ENCODE measurements around the gene MYL9. TPM values are rescaled to one million over a fixed set of nuclear protein-coding genes. Genes with fewer than 3 reads are reported as not detected.

MYL9 gene
- total and polyA plus RNA-seq, 2 donors (not counting 1 experiment from before 2014, with no cell fraction given) = 0.78 to 3.5 TPM

- H3K27ac ChIP-seq (ENCODE audit: low read length in 2 of 2) = no peak overlapping the region
- TF ChIP-seq CTCF (IDR thresholded peaks at IDR 0.05) (no peak), EZH2 (IDR thresholded peaks at IDR 0.05; ENCODE audit: borderline replicate concordance, insufficient read depth, low read depth, low read length, poor library complexity, severe bottlenecking) (no peak)
- H3K9ac ChIP-seq (ENCODE audit: low read length) = no peak overlapping the region
- peaks cover 1% of the 10 kb centered on the region for H3K4me1 Mint-ChIP-seq
- ChIA-PET CTCF (no interaction called here), POLR2A (no interaction called here)
- H3K79me2 ChIP-seq (ENCODE audit: control insufficient read depth, insufficient read depth, low read length) = no peaks in the 10 kb centered on the region
- no peak overlapping the region for H3K4me3 Mint-ChIP-seq
- intact Hi-C loops (cut with micrococcal nuclease) = no loop called here
- H2AFZ ChIP-seq (ENCODE audit: insufficient read depth, low read depth, low read length, poor library complexity, severe bottlenecking) = no peak overlapping the region
- H3K27ac Mint-ChIP-seq = no peak overlapping the region
- no peaks in the 10 kb centered on the region for H3K27me3 ChIP-seq (replicated peaks in 1 of 4; ENCODE audit: control extremely low read depth in 1 of 4, control insufficient read depth in 3 of 4, insufficient read depth in 4 of 4, low read length in 3 of 4)
- WGBS (ENCODE audit: insufficient coverage) = 74% methylated on average over 9 of the region's 10 CpGs
- H3K4me3 ChIP-seq (ENCODE audit: control extremely low read depth in 1 of 5, extremely low read depth in 1 of 5, insufficient read depth in 1 of 5, low read depth in 2 of 5, low read length in 4 of 5) = no peak overlapping the region
- H4K20me1 ChIP-seq (ENCODE audit: control insufficient read depth, insufficient read depth, low read length, poor library complexity, severe bottlenecking) = no peaks in the 10 kb centered on the region
- H3K4me2 ChIP-seq (replicated peaks; ENCODE audit: low read depth, low read length, poor library complexity, severe bottlenecking) = no peak overlapping the region
- DNase-seq (no peak), ATAC-seq (ENCODE audit: low read depth) (no peak)
- H3K27me3 Mint-ChIP-seq = no peaks in the 10 kb centered on the region
- H3K9me3 Mint-ChIP-seq (ENCODE audit: insufficient read depth) = no peaks in the 10 kb centered on the region
- no peaks in the 10 kb centered on the region for H3K4me1 ChIP-seq (ENCODE audit: control insufficient read depth in 2 of 2, insufficient read depth in 2 of 2, low read length in 2 of 2)
- no peaks in the 10 kb centered on the region for H3K9me3 ChIP-seq (ENCODE audit: control extremely low read depth in 1 of 3, control insufficient read depth in 2 of 3, insufficient read depth in 1 of 3, low read length in 2 of 3)
- peaks cover 0 to 8% of the 10 kb centered on the region in 2 experiments for H3K36me3 ChIP-seq (replicated peaks in 1 of 2; ENCODE audit: control extremely low read depth in 1 of 2, control insufficient read depth in 1 of 2, extremely low read depth in 1 of 2, insufficient read depth in 2 of 2, low read length in 1 of 2)
These were observed 8.9 kb upstream of the MYL9 start for GRCh38 chr20:36532388-36532787.

- no peaks in the 10 kb centered on the region for H3K9me3 ChIP-seq (ENCODE audit: control extremely low read depth in 1 of 3, control insufficient read depth in 2 of 3, insufficient read depth in 1 of 3, low read length in 2 of 3)
- WGBS (ENCODE audit: insufficient coverage) = 100% methylated on average over 2 of the region's 3 CpGs
These were observed 8.5 kb upstream of the MYL9 start for GRCh38 chr20:36532822-36533221.

More at GRCh38 chr20:36532822-36533221, 8.5 kb upstream of the MYL9 start:
- intact Hi-C loops (cut with micrococcal nuclease) = no loop called here
- H4K20me1 ChIP-seq (ENCODE audit: control insufficient read depth, insufficient read depth, low read length, poor library complexity, severe bottlenecking) = no peaks in the 10 kb centered on the region
- Mint-ChIP-seq H3K27me3 (no peaks in the 10 kb centered on the region), H3K4me3 (no peak overlapping the region), H3K27ac (no peak overlapping the region), H3K9me3 (ENCODE audit: insufficient read depth) (no peaks in the 10 kb centered on the region), H3K4me1 (peaks cover 1% of the 10 kb centered on the region)
- DNase-seq (no peak), ATAC-seq (ENCODE audit: low read depth) (no peak)
- no peak overlapping the region for H3K4me3 ChIP-seq (ENCODE audit: control extremely low read depth in 1 of 5, extremely low read depth in 1 of 5, insufficient read depth in 1 of 5, low read depth in 2 of 5, low read length in 4 of 5)
- H3K9ac ChIP-seq (ENCODE audit: low read length) = no peak overlapping the region
- TF ChIP-seq CTCF (IDR thresholded peaks at IDR 0.05) (no peak), EZH2 (IDR thresholded peaks at IDR 0.05; ENCODE audit: borderline replicate concordance, insufficient read depth, low read depth, low read length, poor library complexity, severe bottlenecking) (no peak)
- H3K4me2 ChIP-seq (replicated peaks; ENCODE audit: low read depth, low read length, poor library complexity, severe bottlenecking) = no peak overlapping the region
- H3K4me1 ChIP-seq (ENCODE audit: control insufficient read depth in 2 of 2, insufficient read depth in 2 of 2, low read length in 2 of 2) = no peaks in the 10 kb centered on the region
- CTCF ChIA-PET = no interaction called here
- no peak overlapping the region for H3K27ac ChIP-seq (ENCODE audit: low read length in 2 of 2)
- no peaks in the 10 kb centered on the region for H3K27me3 ChIP-seq (replicated peaks in 1 of 4; ENCODE audit: control extremely low read depth in 1 of 4, control insufficient read depth in 3 of 4, insufficient read depth in 4 of 4, low read length in 3 of 4)
- no peaks in the 10 kb centered on the region for H3K79me2 ChIP-seq (ENCODE audit: control insufficient read depth, insufficient read depth, low read length)
- peaks cover 0 to 4% of the 10 kb centered on the region in 2 experiments for H3K36me3 ChIP-seq (replicated peaks in 1 of 2; ENCODE audit: control extremely low read depth in 1 of 2, control insufficient read depth in 1 of 2, extremely low read depth in 1 of 2, insufficient read depth in 2 of 2, low read length in 1 of 2)
- H2AFZ ChIP-seq (ENCODE audit: insufficient read depth, low read depth, low read length, poor library complexity, severe bottlenecking) = no peak overlapping the region
- POLR2A ChIA-PET = no interaction called here

Measured in B cell (primary cell).